Right cardiac atrium (tissue), 5 donors: ENCODE data around the gene CYTH1. TPM values are rescaled to one million over a fixed set of nuclear protein-coding genes. Genes with fewer than 3 reads are reported as not detected.
"Not testable (repeated sequence)": the region's sequence is repeated elsewhere in the genome, so short reads cannot be mapped to it uniquely, and the experiment has no call there.

ENCODE experiments used
- ATAC-seq, 2 donors: fragments of 200-7000 bp; cut with Tn5 transposase; one replicate each; pipeline versions ENCODE4 v1.8.0 to v1.9.1; 2020; ENCODE audit warnings: moderate library complexity in 2 of 2, mild to moderate bottlenecking in 1 of 2
- DNase-seq, 3 donors: peaks; one replicate each; pipeline ENCODE4 v3.0.0-alpha.2; 2020
- H3K27ac ChIP-seq: one replicate; pipeline ENCODE4 v1.5.1; 2013; ENCODE audit warnings: mild to moderate bottlenecking, low read length, control low read depth, moderate library complexity
- H3K27me3 ChIP-seq: one replicate; pipeline ENCODE4 v1.6.1; 2013; ENCODE audit not compliant: control insufficient read depth, insufficient read depth
- H3K4me1 ChIP-seq: one replicate; pipeline ENCODE4 v1.6.1; 2013; ENCODE audit warnings: low read length; ENCODE audit not compliant: control insufficient read depth, insufficient read depth
- H3K4me3 ChIP-seq: one replicate; pipeline ENCODE4 v1.5.1; 2013; ENCODE audit warnings: low read length, control low read depth
- H3K9me3 ChIP-seq: one replicate; pipeline ENCODE4 v1.6.1; 2013; ENCODE audit warnings: low read length; ENCODE audit not compliant: control insufficient read depth
- WGBS: extraction: QIAGEN DNeasy Blood & Tissue Kit; methylation state at CpG from one replicate; pipeline ENCODE4 v1.1.7; 2013; 5-methylcytosine and 5-hydroxymethylcytosine counted together
- intact Hi-C, 4 donors: fragments of 100-400 bp; cut with DNase I; formaldehyde crosslinking; loops; one replicate each; pipeline versions ENCODE4 v1.11.0 to v1.14.0; 2022 to 2023
- polyA plus RNA-seq: library from polyadenylated mRNA; stranded (reverse); fragments of 200-250 nt; gene quantifications from one replicate; pipeline ENCODE4 v1.2.3, GENCODE V29; 2013
- total RNA-seq, 4 donors: library from RNA; stranded (reverse); fragmentation: NEBNext Ultra II Directional; extraction: Animal tissue kit (Norgen Biotek cat#: 25700); gene quantifications; one replicate each; pipeline ENCODE4 v1.2.1, GENCODE V29; 2021
- donor health status: healthy with polysubstance abuse.
- donor health status: DM: no; HTN: yes; CAD: no.
- donor health status: DM: no; HTN: no; CAD: no.
- donor health status: DM: no; HTN: yes; CAD: no; lungs with severe emphysema.
- donor health status: DM: yes; HTN: yes; CAD: no.

Gene CYTH1
- total and polyA plus RNA-seq, 5 donors = 22.5 to 39.1 (median 36.0) TPM

DNA sequence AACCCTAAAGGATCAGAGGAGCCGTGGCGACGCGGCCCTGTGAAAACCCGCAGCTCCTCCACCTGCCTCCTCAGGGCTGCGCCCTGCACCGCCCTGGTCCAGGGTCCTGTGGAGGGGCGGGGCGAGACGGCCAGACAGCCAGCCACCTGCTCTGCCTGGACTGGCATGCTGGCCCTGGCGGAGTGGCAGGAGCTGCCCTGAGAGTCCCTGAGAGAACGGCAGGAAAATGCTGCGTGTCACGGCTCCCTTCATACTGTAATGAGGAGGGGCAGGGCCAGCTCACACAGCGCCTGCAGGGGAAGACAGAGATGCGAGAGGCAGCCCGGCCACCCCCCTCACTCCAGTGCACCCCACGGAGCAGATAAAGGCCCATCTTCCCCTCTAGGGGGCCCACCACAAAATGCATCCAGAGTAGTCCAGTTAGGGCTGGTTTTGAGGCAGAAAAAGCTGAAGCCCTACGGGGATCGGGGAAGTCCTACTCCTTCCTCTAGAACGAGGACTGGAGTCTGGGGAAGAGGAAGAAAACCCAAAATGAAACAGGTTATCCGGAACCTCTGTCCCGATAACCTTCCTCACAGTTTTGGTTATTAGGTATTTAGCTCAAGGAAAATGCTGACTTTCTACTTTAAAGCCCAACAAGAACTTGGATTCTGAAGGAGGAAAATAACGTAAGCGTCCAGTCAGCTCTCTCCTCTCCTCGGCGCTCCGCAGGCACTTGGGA is 107.3 kb downstream of the CYTH1 start:
- Histone ChIP-seq H3K4me1 (no peaks in the 10 kb centered on the region), H3K9me3 (no peaks in the 10 kb centered on the region), H3K27me3 (no peaks in the 10 kb centered on the region), H3K4me3 (no peak overlapping the region), H3K27ac (no peak overlapping the region)
- ATAC-seq (peak in 1 of 2 donors; percentile 12), DNase-seq (no peak)
- intact Hi-C loops = no loop called here
- 86% methylated on average over 28 of the region's 28 CpGs for WGBS

DNA sequence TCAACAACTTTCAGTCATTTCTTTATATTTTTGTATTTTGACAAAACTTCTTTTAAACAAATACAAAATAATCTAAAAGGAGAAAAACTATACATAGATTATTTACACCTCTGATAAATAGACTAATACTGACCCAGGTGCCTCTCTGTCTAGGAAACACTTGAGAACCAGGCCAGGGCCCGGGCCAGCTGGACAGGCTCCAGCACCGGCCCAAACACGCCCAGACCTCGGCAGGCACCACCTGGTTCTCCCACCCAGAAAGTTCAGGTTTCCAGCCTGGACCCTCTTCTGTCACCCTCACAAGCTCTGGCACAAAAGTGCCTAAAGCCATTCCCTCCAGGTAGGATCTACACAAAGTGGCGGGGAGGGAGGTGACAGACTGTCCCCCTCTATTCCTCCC is 107.9 kb downstream of the CYTH1 start:
- DNase-seq = no peak
- H3K27ac ChIP-seq = no peak overlapping the region

DNA sequence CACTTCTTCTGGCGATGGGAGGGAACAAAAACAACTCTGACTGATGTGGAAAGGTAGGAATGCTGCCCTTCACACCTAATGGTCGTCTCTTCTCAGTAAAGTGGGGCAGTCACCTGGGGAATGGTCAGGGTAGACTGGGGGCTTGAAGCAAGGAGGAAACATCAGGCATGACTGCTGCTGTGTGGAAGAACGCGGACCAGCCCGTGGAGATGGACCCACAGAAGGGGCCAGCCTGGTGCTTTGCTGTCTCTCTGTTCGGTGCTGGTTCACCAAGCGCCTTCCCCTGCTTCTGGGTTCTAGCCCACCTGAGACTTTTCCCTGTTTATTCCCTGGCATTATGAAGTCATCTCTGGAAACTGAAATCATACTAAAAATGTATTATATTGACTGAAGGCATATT is 108.7 kb downstream of the CYTH1 start:
- ATAC-seq (no peak), DNase-seq (no peak)
- Histone ChIP-seq H3K4me1 (no peaks in the 10 kb centered on the region), H3K4me3 (no peak overlapping the region), H3K27me3 (no peaks in the 10 kb centered on the region), H3K9me3 (no peaks in the 10 kb centered on the region), H3K27ac (no peak overlapping the region)
- intact Hi-C loops = no loop called here
- 89% methylated on average over 7 of the region's 7 CpGs for WGBS

More for the DNA sequence above, 107.9 kb downstream of the CYTH1 start:
- ATAC-seq = no peak
- Histone ChIP-seq H3K27me3 (no peaks in the 10 kb centered on the region), H3K9me3 (no peaks in the 10 kb centered on the region), H3K4me1 (no peaks in the 10 kb centered on the region), H3K4me3 (no peak overlapping the region)
- intact Hi-C loops = no loop called here
- 58% methylated on average over 5 of the region's 5 CpGs for WGBS

DNA sequence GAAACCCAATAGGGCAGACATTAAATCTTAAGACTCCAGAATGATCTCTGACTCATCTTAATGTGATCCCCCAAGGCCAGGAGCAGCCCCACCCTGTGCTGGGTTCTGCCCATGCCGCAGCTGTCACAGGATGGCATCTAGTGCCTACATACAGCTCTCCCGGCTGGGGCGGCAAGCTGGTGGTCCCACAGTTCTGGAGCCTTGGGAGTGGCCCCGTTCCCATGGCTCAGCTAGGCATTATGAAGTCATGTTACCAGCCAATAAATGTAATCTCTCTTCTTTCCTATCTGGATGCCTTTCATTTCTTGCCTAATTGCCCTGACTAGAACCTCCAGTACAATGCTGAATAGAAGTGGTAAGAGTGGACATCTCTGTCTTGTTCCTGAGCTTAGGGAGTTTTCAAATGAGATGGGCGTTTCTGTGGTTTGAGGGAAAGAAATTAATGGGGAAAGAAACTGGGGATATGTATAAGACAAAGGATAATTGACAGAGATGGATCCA is 109.2 kb downstream of the CYTH1 start:
- no peak for DNase-seq
- ATAC-seq = peak in 1 of 2 donors; percentile 18

DNA sequence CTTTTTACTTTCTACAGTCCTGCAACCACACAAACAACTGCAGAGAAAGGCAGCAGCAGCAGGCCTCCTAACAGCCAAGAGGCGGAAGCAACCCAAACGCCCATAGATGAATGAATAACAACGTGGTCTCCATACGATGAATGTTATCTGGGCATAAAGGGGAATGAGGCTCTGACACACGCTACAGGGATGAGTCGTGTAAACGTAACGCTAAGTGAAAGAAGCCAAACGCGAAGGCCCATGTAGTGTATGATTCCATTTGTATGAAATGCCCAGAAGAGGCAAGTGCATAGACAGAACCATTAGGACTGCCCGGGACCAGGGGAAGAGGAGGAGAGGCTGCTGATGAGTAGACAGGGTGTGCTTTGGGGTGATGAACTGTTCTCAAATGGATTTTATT is 110.1 kb downstream of the CYTH1 start:
- ATAC-seq (no peak), DNase-seq (no peak)
- WGBS = 89% methylated on average over 11 of the region's 11 CpGs
- no peaks in the 10 kb centered on the region for H3K27me3 ChIP-seq
- no peak overlapping the region for H3K4me3 ChIP-seq
- H3K4me1 ChIP-seq = no peaks in the 10 kb centered on the region
- H3K27ac ChIP-seq = no peak overlapping the region
- no peaks in the 10 kb centered on the region for H3K9me3 ChIP-seq
- intact Hi-C loops = no loop called here

More for the DNA sequence above, 109.2 kb downstream of the CYTH1 start:
- H3K27me3 ChIP-seq = no peaks in the 10 kb centered on the region
- H3K4me3 ChIP-seq = no peak overlapping the region
- no peak overlapping the region for H3K27ac ChIP-seq
- intact Hi-C loops = no loop called here
- H3K9me3 ChIP-seq = no peaks in the 10 kb centered on the region
- H3K4me1 ChIP-seq = no peaks in the 10 kb centered on the region
- 91% methylated on average over 5 of the region's 5 CpGs for WGBS

DNA sequence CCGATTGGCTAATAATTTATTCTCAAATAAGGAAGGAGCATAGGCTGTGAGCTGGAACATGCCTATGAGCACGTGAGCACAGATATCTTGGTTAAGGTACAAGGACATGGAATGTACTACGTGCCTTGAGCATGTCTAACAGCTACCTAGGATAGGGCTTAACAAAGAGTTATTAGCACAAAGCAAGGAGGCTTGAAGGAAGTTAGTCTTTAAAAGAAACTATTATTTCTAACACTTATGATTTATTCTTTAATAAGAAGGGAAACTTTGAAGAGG is 110.4 kb downstream of the CYTH1 start:
- intact Hi-C loops, H3K4me1 ChIP-seq, H3K27ac ChIP-seq, H3K9me3 ChIP-seq, H3K27me3 ChIP-seq, H3K4me3 ChIP-seq, ATAC-seq, DNase-seq: not testable (repeated sequence)
- 93% methylated on average over 3 of the region's 3 CpGs for WGBS

DNA sequence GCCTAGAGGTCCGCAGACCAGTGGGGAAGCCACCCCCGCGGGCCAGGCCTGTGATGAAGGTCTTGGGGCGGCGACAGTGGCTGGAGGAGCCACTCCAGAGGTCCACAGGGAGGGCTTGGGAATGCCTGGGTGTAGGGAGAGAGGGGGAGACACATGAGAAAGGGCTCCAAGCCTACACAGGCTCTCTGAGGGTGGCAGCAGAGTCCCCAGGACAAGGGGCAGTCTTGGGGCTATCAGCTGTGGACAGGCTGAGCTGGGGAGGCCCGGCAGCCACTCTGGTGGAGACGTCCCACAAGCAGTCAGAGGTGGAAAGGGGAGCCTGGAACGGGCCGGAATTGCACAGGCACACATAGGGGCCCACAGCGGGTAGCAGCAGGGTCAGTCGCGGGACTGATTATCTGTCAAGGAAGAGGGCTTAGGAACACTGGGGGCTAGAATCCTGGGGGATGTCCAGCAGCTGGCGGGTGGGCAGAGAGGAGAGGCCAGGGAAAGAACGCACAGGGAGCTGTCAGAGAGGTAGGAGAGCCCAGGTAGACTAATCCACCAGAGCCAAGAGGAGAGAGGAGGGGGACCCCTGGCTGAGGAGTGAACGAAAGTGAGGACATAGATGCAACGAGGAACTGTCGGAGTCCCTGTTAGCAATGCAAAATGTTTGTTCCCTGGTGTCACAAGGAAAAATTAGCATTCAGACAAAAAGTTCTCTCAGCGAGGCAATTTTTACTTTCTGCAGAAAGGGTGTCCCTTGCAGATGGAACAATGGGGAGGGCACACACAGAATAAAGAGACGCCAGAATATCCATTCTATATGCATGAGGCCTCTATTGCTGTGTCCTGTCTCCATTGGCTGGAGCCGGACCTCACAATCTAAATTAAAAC is 111.0 kb downstream of the CYTH1 start:
- Histone ChIP-seq H3K4me1 (peaks cover 6% of the 10 kb centered on the region), H3K9me3 (no peaks in the 10 kb centered on the region), H3K27ac (no peak overlapping the region), H3K27me3 (no peaks in the 10 kb centered on the region), H3K4me3 (no peak overlapping the region)
- no peak for DNase-seq
- 91% methylated on average over 20 of the region's 20 CpGs for WGBS
- intact Hi-C loops = no loop called here
- no peak for ATAC-seq

DNA sequence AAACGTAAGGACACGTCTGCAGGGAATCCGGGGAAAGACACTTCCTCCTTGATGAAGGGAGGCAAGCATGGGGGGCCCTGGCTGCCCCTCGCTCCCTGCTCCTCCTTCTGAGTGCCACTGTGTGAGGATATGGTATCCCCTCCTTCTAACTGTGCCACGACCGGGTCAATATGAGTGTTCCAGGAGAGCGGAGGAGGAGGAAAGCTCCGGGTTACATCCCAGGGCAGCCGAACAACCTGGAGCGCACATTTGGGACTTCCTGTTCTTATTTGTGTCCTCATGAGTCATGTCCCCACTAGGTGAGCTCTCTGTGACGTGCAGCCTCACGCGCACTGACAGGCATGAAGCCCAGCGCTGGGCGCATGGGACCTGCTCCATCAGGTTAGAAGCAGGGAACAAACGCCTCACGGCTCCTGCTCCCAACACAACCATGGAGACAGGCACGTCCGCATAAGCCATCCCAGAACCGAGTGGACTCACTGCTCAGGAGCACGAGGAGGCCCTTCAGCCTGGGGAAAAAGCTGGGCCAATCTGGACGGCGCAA is 112.0 kb downstream of the CYTH1 start:
- no peak for DNase-seq
- H3K4me1 ChIP-seq = peaks cover 12% of the 10 kb centered on the region
- 81% methylated on average over 23 of the region's 23 CpGs for WGBS
- no peak overlapping the region for H3K4me3 ChIP-seq
- intact Hi-C loops = no loop called here
- no peak for ATAC-seq
- no peak overlapping the region for H3K27ac ChIP-seq
- no peaks in the 10 kb centered on the region for H3K9me3 ChIP-seq
- no peaks in the 10 kb centered on the region for H3K27me3 ChIP-seq

DNA sequence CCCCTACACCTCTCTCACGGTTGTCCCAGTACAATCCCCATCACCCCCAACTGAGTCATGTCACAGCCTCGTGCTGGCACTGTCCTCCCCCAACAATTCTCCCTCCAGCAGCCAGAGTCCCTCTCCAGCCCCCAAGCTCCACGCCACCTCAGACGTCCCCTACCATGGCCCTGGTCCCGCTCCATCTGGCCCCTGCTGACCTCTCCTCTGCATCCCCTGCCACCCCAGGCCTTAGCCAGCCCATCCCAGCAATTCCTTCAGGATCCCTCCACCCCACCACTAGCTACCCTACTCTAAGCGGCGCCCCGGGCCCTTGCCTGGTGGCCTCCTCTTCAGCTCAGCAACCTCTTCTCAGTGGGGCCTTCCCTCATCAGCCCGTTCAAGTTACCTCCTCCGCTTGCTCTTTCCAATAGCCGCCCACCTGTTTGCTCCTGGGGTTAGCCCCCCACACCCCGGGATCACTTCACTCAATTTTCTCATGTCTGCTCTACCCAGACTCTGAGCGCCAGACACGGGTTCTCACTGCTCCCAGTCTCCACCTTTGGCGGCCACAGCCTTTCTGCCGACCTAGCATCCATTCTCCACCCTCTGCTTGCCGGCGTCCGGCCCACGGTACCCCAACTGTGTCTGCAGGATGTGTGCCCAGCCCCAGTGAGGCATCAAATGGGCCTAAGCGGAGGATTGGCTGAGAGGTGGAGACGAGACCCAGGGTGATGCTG is 112.7 kb downstream of the CYTH1 start:
- intact Hi-C loops = no loop called here
- ATAC-seq = no peak
- Histone ChIP-seq H3K4me1 (peaks cover 12% of the 10 kb centered on the region), H3K27ac (no peak overlapping the region), H3K27me3 (no peaks in the 10 kb centered on the region), H3K9me3 (no peaks in the 10 kb centered on the region), H3K4me3 (no peak overlapping the region)
- WGBS = 93% methylated on average over 22 of the region's 22 CpGs
- DNase-seq = no peak

DNA sequence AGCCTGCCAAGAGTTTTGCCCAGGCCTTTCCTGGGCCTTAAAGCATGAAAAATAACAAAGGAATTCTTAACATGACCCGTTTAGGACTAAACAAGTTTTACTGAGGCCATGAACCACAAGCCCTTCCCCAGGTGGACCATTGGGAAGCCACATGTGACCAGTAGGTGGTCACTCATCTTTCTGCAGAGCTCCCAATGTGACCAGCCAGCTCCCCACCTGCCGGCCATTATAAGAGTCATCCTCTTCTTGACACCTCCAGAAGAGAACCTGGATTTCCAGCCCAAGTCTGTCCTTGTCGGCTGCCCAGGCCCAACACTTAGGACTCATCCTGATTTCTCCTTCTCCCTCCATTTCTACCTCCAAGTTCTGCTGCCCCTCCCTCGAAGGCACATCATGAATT is 113.2 kb downstream of the CYTH1 start:
- 91% methylated on average over 4 of the region's 4 CpGs for WGBS
- Histone ChIP-seq H3K4me3 (no peak overlapping the region), H3K27me3 (no peaks in the 10 kb centered on the region), H3K27ac (no peak overlapping the region), H3K9me3 (no peaks in the 10 kb centered on the region), H3K4me1 (peaks cover 12% of the 10 kb centered on the region)
- no peak for ATAC-seq
- intact Hi-C loops = no loop called here
- no peak for DNase-seq
